H1 (cell line): ENCODE measurements around the gene FBXL17. TPM values are rescaled to one million over a fixed set of nuclear protein-coding genes. Genes with fewer than 3 reads are reported as not detected.

Source experiments
- CTCF ChIA-PET: fragments of 300-600 bp; sonication (Branson Sonifier 250); formaldehyde crosslinking; loops from one replicate; lab custom pipeline; 2021; ENCODE audit not compliant: partially characterized antibody; lab: Charles Lee
- POLR2A ChIA-PET: fragments of 300-600 bp; sonication (Branson Sonifier 250); formaldehyde crosslinking; loops from one replicate; lab custom pipeline; 2021; ENCODE audit warnings: inconsistent platforms; ENCODE audit not compliant: partially characterized antibody; lab: Charles Lee
- DNase-seq, 2 experiments: peaks; one replicate each; pipeline versions ENCODE4 v3.0.0 to v3.0.0-alpha.2; 2010 to 2022; ENCODE audit warnings: low spot score in 2 of 2, low read depth in 1 of 2, mixed read lengths in 1 of 2
- FAIRE-seq: peaks from 2 replicates; lab custom pipeline; 2011; peaks lifted over from hg19 to GRCh38; lab: Jason Lieb, UNC
- H2AFZ ChIP-seq: 2 replicates; pipeline ENCODE4 v1.8.1; 2012; ENCODE audit warnings: low read length, inconsistent platforms
- H2AK5ac ChIP-seq: 2 replicates; pipeline ENCODE4 v1.6.1; 2013; ENCODE audit warnings: low read depth, low read length
- H2BK120ac ChIP-seq: replicated peaks from 2 replicates; pipeline ENCODE3; 2013; ENCODE audit warnings: low read depth, low read length, inconsistent platforms
- H2BK12ac ChIP-seq: 2 replicates; pipeline ENCODE4 v1.6.1; 2013; ENCODE audit warnings: low read depth, low read length
- H2BK15ac ChIP-seq: 2 replicates; pipeline ENCODE4 v1.6.1; 2013; ENCODE audit warnings: low read length
- H2BK20ac ChIP-seq: 2 replicates; pipeline ENCODE4 v1.6.1; 2013; ENCODE audit warnings: low read length
- H2BK5ac ChIP-seq: 2 replicates; pipeline ENCODE4 v1.6.1; 2013; ENCODE audit warnings: low read depth, low read length
- H3K14ac ChIP-seq: 2 replicates; pipeline ENCODE4 v1.6.1; 2013; ENCODE audit warnings: inconsistent platforms; ENCODE audit not compliant: insufficient read length
- H3K18ac ChIP-seq: 2 replicates; pipeline ENCODE4 v1.6.1; 2013; ENCODE audit warnings: low read length; ENCODE audit errors: extremely low read depth
- H3K23ac ChIP-seq: 2 replicates; pipeline ENCODE4 v1.6.1; 2013; ENCODE audit warnings: inconsistent platforms; ENCODE audit not compliant: insufficient read length
- H3K23me2 ChIP-seq: 2 replicates; pipeline ENCODE4 v1.6.1; 2013; ENCODE audit warnings: low read depth, low read length
- H3K27ac ChIP-seq: 2 replicates; pipeline ENCODE4 v1.6.1; 2011; ENCODE audit warnings: low read depth, low read length, inconsistent platforms
- H3K27me3 ChIP-seq, 4 experiments: replicated peaks in 1 of 4; 1 replicate in 1 of 4; 2 replicates in 3 of 4; pipeline versions ENCODE4 v1.6.1 to v1.8.1; 2011 to 2013; ENCODE audit warnings: low read length in 3 of 4, mild to moderate bottlenecking in 3 of 4, inconsistent platforms in 2 of 4, mixed read lengths in 2 of 4, moderate library complexity in 1 of 4; ENCODE audit not compliant: control insufficient read depth in 3 of 4, insufficient read depth in 3 of 4; ENCODE audit errors: extremely low read depth in 1 of 4
- H3K36me3 ChIP-seq, 4 experiments: 2 replicates each; pipeline versions ENCODE4 v1.6.1 to v1.8.1; 2011 to 2013; ENCODE audit warnings: mild to moderate bottlenecking in 4 of 4, low read length in 3 of 4, moderate library complexity in 2 of 4, control low read depth in 1 of 4, inconsistent platforms in 1 of 4; ENCODE audit not compliant: insufficient read depth in 4 of 4, control insufficient read depth in 2 of 4
- H3K4ac ChIP-seq: replicated peaks from 2 replicates; pipeline ENCODE3; 2013; ENCODE audit warnings: low read length, low read depth, mixed read lengths, inconsistent platforms; ENCODE audit not compliant: insufficient read length
- H3K4me1 ChIP-seq, 4 experiments: replicated peaks in 1 of 4; 1 replicate in 1 of 4; 2 replicates in 3 of 4; pipeline versions ENCODE4 v1.6.1 to v1.8.1; 2011 to 2013; ENCODE audit warnings: low read length in 3 of 4, inconsistent platforms in 2 of 4, mixed read lengths in 1 of 4; ENCODE audit not compliant: insufficient read depth in 4 of 4, control insufficient read depth in 3 of 4
- H3K4me2 ChIP-seq, 2 experiments: 2 replicates each; pipeline versions ENCODE4 v1.6.1 to v1.8.1; 2011 to 2013; ENCODE audit warnings: low read depth in 2 of 2, low read length in 2 of 2, control low read depth in 1 of 2, inconsistent platforms in 1 of 2, mild to moderate bottlenecking in 1 of 2; ENCODE audit not compliant: insufficient read depth in 1 of 2
- H3K4me3 ChIP-seq, 4 experiments: fragments of 200-600, 300-600 bp in 1 of 4; sonication (generic), shearing (Covaris generic), sonication (Bioruptor Twin) in 1 of 4; 2 replicates each; pipeline versions ENCODE4 v1.5.1 to v1.8.1; 2011 to 2016; ENCODE audit warnings: low read length in 4 of 4, low read depth in 3 of 4, control low read depth in 2 of 4, inconsistent platforms in 2 of 4, mild to moderate bottlenecking in 2 of 4, mixed read lengths in 1 of 4, moderate library complexity in 1 of 4; ENCODE audit not compliant: insufficient read depth in 2 of 4; ENCODE audit errors: extremely low read depth in 1 of 4
- H3K56ac ChIP-seq: replicated peaks from 2 replicates; pipeline ENCODE3; 2013; ENCODE audit warnings: low read depth, mild to moderate bottlenecking, mixed read lengths, low read length, inconsistent platforms; ENCODE audit not compliant: insufficient read length
- H3K79me1 ChIP-seq: 2 replicates; pipeline ENCODE4 v1.6.1; 2013; ENCODE audit warnings: low read depth, low read length, control low read depth
- H3K79me2 ChIP-seq, 2 experiments: 2 replicates each; pipeline versions ENCODE4 v1.6.1 to v1.8.1; 2012 to 2013; ENCODE audit warnings: low read length in 2 of 2, mild to moderate bottlenecking in 2 of 2, inconsistent platforms in 1 of 2; ENCODE audit not compliant: insufficient read depth in 2 of 2, control insufficient read depth in 1 of 2
- H3K9ac ChIP-seq, 4 experiments: replicated peaks in 1 of 4; 1 replicate in 1 of 4; 2 replicates in 3 of 4; pipeline versions ENCODE4 v1.6.1 to v1.8.1; 2011 to 2013; ENCODE audit warnings: low read depth in 3 of 4, low read length in 3 of 4, control low read depth in 2 of 4, mild to moderate bottlenecking in 2 of 4, moderate library complexity in 2 of 4, inconsistent platforms in 1 of 4; ENCODE audit errors: extremely low read depth in 1 of 4
- H3K9me3 ChIP-seq, 2 experiments: 2 replicates each; pipeline versions ENCODE4 v1.6.1 to v1.8.1; 2012 to 2013; ENCODE audit warnings: mild to moderate bottlenecking in 2 of 2, moderate library complexity in 2 of 2, control low read depth in 1 of 2, inconsistent platforms in 1 of 2, low read depth in 1 of 2, low read length in 1 of 2, mixed read lengths in 1 of 2; ENCODE audit not compliant: insufficient read depth in 2 of 2
- H4K20me1 ChIP-seq, 2 experiments: replicated peaks in 1 of 2; 2 replicates each; pipeline versions ENCODE3 to v1.8.1; 2011 to 2013; ENCODE audit warnings: inconsistent platforms in 2 of 2, low read length in 2 of 2, mild to moderate bottlenecking in 1 of 2; ENCODE audit not compliant: insufficient read depth in 2 of 2, control insufficient read depth in 1 of 2
- H4K5ac ChIP-seq: 2 replicates; pipeline ENCODE4 v1.6.1; 2013; ENCODE audit warnings: low read length, low read depth, mixed read lengths, inconsistent platforms; ENCODE audit not compliant: insufficient read length
- H4K8ac ChIP-seq: 2 replicates; pipeline ENCODE4 v1.8.0; 2013; ENCODE audit warnings: mild to moderate bottlenecking, moderate library complexity, low read length, inconsistent platforms; ENCODE audit not compliant: insufficient read depth; ENCODE audit errors: extremely low read depth
- H4K91ac ChIP-seq: replicated peaks from 2 replicates; pipeline ENCODE3; 2013; ENCODE audit warnings: low read length, mixed read lengths, inconsistent platforms; ENCODE audit not compliant: insufficient read length
- CREB1 ChIP-seq: IDR thresholded peaks from 2 replicates; pipeline ENCODE4 v1.6.1; 2012; ENCODE audit warnings: inconsistent platforms
- KDM4A ChIP-seq: IDR thresholded peaks from one replicate; pipeline ENCODE4 v1.7.1; 2012; ENCODE audit warnings: low read depth, mild to moderate bottlenecking, moderate library complexity, low read length, inconsistent platforms; ENCODE audit not compliant: severe bottlenecking
- SP2 ChIP-seq: IDR thresholded peaks from 2 replicates; pipeline ENCODE4 v1.6.1; 2012; ENCODE audit warnings: mild to moderate bottlenecking, low read length, inconsistent platforms
- SUZ12 ChIP-seq: fragments of 200-600 bp; sonication (generic); IDR thresholded peaks from 2 replicates; pipeline ENCODE4 v1.6.1; 2012; ENCODE audit warnings: mild to moderate bottlenecking, inconsistent platforms, low read length, moderate library complexity, mixed read lengths
- WGBS, 2 experiments: shearing (Covaris generic) in 1 of 2; methylation state at CpG; one replicate each; pipeline versions ENCODE4 v1.1.6 to v1.1.7; 2013 to 2015; ENCODE audit warnings: low lambda C conversion rate in 2 of 2, mixed read lengths in 2 of 2, inconsistent platforms in 1 of 2, low coverage in 1 of 2, missing lambda C conversion rate in 1 of 2; ENCODE audit not compliant: insufficient replicate concordance in 2 of 2, insufficient coverage in 1 of 2, insufficient read length in 1 of 2; ENCODE audit errors: extremely low coverage in 1 of 2, missing lambda C conversion rate in 1 of 2; 5-methylcytosine and 5-hydroxymethylcytosine counted together
- polyA plus RNA-seq, 7 experiments: library from polyadenylated mRNA; depleted of rRNA in 3 of 7; stranded (reverse) in 5 of 7; unstranded in 2 of 7; fragments of >200 nt in 5 of 7; fragments of 200-250 nt in 2 of 7; gene quantifications; 1 replicate in 5 of 7; 2 replicates in 1 of 7; 4 replicates in 1 of 7; pipeline versions ENCODE4 v1.2.1 to v1.2.3, GENCODE V29; 2011 to 2013; ENCODE audit warnings: missing spikeins in 2 of 7, mixed read lengths in 2 of 7
- total RNA-seq: library from RNA; stranded (reverse); fragmentation: NEBNext Ultra II Directional; extraction: Animal tissue kit (Norgen Biotek cat#: 25700); gene quantifications from 2 replicates; pipeline ENCODE4 v1.2.1, GENCODE V29; 2021

The FBXL17 gene
- total and polyA plus RNA-seq, 2 of the 8 experiments (the other 6 are each of a cell fraction or from before 2014, with no cell fraction given): 0.35 to 4.3 TPM

GRCh38 chr5:107861565-107861964 lies 520.3 kb downstream of the FBXL17 start:
- Histone ChIP-seq H3K27ac (no peak overlapping the region), H3K4me3 (no peak overlapping the region), H3K14ac (no peak overlapping the region), H3K36me3 (no peaks in the 10 kb centered on the region), H2AK5ac (no peak overlapping the region; the same call in 1 of the 2 replicates), H4K20me1 (no peaks in the 10 kb centered on the region), H3K9ac (no peak overlapping the region), H3K56ac (no peak overlapping the region), H3K27me3 (no peaks in the 10 kb centered on the region), H3K18ac (no peak overlapping the region), H3K4me1 (no peaks in the 10 kb centered on the region; a peak in 1 of 7 replicates), H2BK15ac (peak overlapping the region; percentile 54; the same call in 1 of the 2 replicates), H3K9me3 (no peaks in the 10 kb centered on the region), H3K79me2 (no peaks in the 10 kb centered on the region), H3K4ac (no peak overlapping the region), H4K5ac (no peak overlapping the region), H4K91ac (peak overlapping the region; percentile 51), H3K79me1 (no peaks in the 10 kb centered on the region), H3K4me2 (no peak overlapping the region), H4K8ac (no peak overlapping the region), H2BK12ac (peak overlapping the region; percentile 72), H3K23me2 (no peaks in the 10 kb centered on the region), H2BK5ac (no peak overlapping the region), H2AFZ (no peak overlapping the region), H2BK20ac (no peak overlapping the region), H3K23ac (no peak overlapping the region), H2BK120ac (no peak overlapping the region)
- FAIRE-seq (no peak), DNase-seq (no peak)
- CTCF ChIA-PET: interaction anchor here (0.6 kb wide), 1 partner anchor 614 kb away, joined by 4 read pairs; no protein-coding TSS in a partner anchor
- 83% methylated on average over 10 of the region's 12 CpGs; no CpG with 5 or more reads in 1 of the 2 experiments for WGBS, 2 experiments
- TF ChIP-seq SP2 (no peak), SUZ12 (no peak), KDM4A (no peak), CREB1 (no peak)
- POLR2A ChIA-PET: no interaction called here
